Smooth muscle cell (in vitro differentiated cells): ENCODE results near the gene LRRC59. TPM values are rescaled to one million over a fixed set of nuclear protein-coding genes. Genes with fewer than 3 reads are reported as not detected.

Source experiments
- DNase-seq: peaks from one replicate; lab custom pipeline; 2025; ENCODE audit not compliant: unreplicated experiment; lab: John Stamatoyannopoulos, UW
- H2AFZ ChIP-seq: fragments of 200-600 bp; sonication (generic); 2 replicates; pipeline ENCODE4 v1.6.0; 2016; ENCODE audit warnings: antibody characterized with exemption, low read depth, mild to moderate bottlenecking
- H3F3A ChIP-seq: fragments of 200-600 bp; sonication (generic); 2 replicates; pipeline ENCODE4 v1.6.0; 2017; ENCODE audit warnings: antibody characterized with exemption, low read depth
- H3K27ac ChIP-seq: fragments of 200-600 bp; sonication (generic); 2 replicates; pipeline ENCODE4 v1.5.1; 2016; ENCODE audit warnings: low read depth, mild to moderate bottlenecking
- H3K27me3 ChIP-seq: fragments of 200-600 bp; sonication (generic); 2 replicates; pipeline ENCODE4 v1.6.1; 2016; ENCODE audit warnings: low read depth, mild to moderate bottlenecking
- H3K36me3 ChIP-seq: fragments of 200-600 bp; sonication (generic); 2 replicates; pipeline ENCODE4 v1.5.1; 2016; ENCODE audit warnings: low read depth
- H3K4me1 ChIP-seq: fragments of 200-600 bp; sonication (generic); 2 replicates; pipeline ENCODE4 v1.5.1; 2016; ENCODE audit warnings: low read depth
- H3K4me2 ChIP-seq: fragments of 200-600 bp; sonication (generic); 2 replicates; pipeline ENCODE4 v1.6.0; 2016; ENCODE audit warnings: mild to moderate bottlenecking
- H3K4me3 ChIP-seq: fragments of 200-600 bp; sonication (generic); 2 replicates; pipeline ENCODE4 v1.5.1; 2016; ENCODE audit warnings: mild to moderate bottlenecking
- H3K79me2 ChIP-seq: fragments of 200-600 bp; sonication (generic); 2 replicates; pipeline ENCODE4 v1.6.0; 2016; ENCODE audit warnings: low read depth, mild to moderate bottlenecking
- H3K9ac ChIP-seq: fragments of 200-600 bp; sonication (generic); 2 replicates; pipeline ENCODE4 v1.6.0; 2016; ENCODE audit warnings: low read depth
- H3K9me3 ChIP-seq: fragments of 200-600 bp; sonication (generic); replicated peaks from 2 replicates; pipeline ENCODE4 v1.5.1; 2016; ENCODE audit warnings: low read depth
- H4K20me1 ChIP-seq: fragments of 200-600 bp; sonication (generic); 2 replicates; pipeline ENCODE4 v1.6.0; 2016; ENCODE audit warnings: low read depth
- WGBS: methylation state at CpG from one replicate; pipeline ENCODE4 v1.1.7; 2016; ENCODE audit warnings: low lambda C conversion rate; 5-methylcytosine and 5-hydroxymethylcytosine counted together
- polyA plus RNA-seq: library from polyadenylated mRNA; unstranded; fragments of >200 nt; fragmentation: Nextera tagmentation; extraction: Ambion mirVana; gene quantifications from 2 replicates; pipeline ENCODE4 v1.2.1, GENCODE V29; 2016
- total RNA-seq: library from RNA; depleted of rRNA; stranded (reverse); fragments of >200 nt; gene quantifications from 2 replicates; pipeline ENCODE4 v1.2.3, GENCODE V29; 2014
- TF ChIP-seq, protein P1 (sequence below): fragments of 200-600 bp; sonication (generic); IDR thresholded peaks from 2 replicates; pipeline ENCODE4 v1.5.1; 2017; ENCODE audit warnings: borderline replicate concordance, mild to moderate bottlenecking, antibody characterized with exemption; ENCODE audit not compliant: insufficient read depth, poor library complexity, severe bottlenecking

The LRRC59 gene
- total and polyA plus RNA-seq, 2 experiments from 2014 or later, result 160 to 161 TPM

DNA sequence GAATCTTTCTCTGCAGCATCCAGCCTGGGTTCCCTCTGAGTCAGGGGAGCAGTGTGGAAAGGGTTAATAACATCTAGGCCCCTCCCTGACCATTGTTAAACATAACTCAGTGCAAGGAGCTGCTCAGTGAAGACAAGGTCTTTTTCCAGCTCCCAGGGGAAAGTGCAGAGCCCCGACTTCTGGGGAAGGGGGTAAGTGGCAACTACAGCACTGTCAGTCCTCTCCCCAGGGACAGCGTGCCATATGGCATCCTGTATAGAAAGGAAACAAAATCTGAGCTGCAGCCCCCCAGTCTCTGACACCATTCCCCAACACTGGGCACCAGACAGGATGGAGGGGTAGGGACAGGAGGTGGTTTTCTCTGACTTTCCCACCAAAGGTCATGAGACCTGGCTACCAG is 32.2 kb downstream of the LRRC59 start:
- Histone ChIP-seq H3K27ac (no peak overlapping the region), H3K4me1 (peaks cover 13% of the 10 kb centered on the region), H3K4me3 (no peak overlapping the region), H3K27me3 (no peaks in the 10 kb centered on the region), H3K79me2 (no peaks in the 10 kb centered on the region), H3K9me3 (no peaks in the 10 kb centered on the region), H3K36me3 (peaks cover 5% of the 10 kb centered on the region), H4K20me1 (no peaks in the 10 kb centered on the region), H3F3A (peaks cover 9% of the 10 kb centered on the region), H3K9ac (no peak overlapping the region), H3K4me2 (no peak overlapping the region), H2AFZ (no peak overlapping the region)
- 81% methylated on average over 2 of the region's 2 CpGs for WGBS
- no peak for DNase-seq
- TF ChIP-seq, protein P1, sequence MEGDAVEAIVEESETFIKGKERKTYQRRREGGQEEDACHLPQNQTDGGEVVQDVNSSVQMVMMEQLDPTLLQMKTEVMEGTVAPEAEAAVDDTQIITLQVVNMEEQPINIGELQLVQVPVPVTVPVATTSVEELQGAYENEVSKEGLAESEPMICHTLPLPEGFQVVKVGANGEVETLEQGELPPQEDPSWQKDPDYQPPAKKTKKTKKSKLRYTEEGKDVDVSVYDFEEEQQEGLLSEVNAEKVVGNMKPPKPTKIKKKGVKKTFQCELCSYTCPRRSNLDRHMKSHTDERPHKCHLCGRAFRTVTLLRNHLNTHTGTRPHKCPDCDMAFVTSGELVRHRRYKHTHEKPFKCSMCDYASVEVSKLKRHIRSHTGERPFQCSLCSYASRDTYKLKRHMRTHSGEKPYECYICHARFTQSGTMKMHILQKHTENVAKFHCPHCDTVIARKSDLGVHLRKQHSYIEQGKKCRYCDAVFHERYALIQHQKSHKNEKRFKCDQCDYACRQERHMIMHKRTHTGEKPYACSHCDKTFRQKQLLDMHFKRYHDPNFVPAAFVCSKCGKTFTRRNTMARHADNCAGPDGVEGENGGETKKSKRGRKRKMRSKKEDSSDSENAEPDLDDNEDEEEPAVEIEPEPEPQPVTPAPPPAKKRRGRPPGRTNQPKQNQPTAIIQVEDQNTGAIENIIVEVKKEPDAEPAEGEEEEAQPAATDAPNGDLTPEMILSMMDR, result no peak

DNA sequence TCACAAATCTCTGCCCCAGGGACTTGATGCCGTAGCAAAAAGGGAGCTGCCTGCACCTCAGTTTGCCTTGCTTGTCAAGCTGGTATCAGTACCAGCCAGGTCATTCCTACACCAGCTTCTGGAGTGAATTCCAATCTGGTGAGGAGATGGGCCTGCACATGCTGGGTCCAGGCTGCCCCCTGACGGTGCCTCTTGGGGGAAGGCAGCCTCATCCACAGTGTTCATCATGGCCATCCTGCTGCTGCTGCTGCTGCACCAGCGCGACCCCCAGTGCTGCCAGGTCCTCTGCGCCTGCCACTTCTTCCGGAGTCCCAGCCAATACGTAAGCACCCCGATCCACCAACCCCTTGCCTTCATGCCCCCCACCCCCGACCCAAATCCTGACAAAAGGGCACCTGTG is 32.6 kb downstream of the LRRC59 start:
- no peak overlapping the region for H3K27ac ChIP-seq
- no peaks in the 10 kb centered on the region for H4K20me1 ChIP-seq
- no peak for DNase-seq
- TF ChIP-seq, protein P1, result no peak
- peaks cover 13% of the 10 kb centered on the region for H3K4me1 ChIP-seq
- H3K36me3 ChIP-seq, result peaks cover 2% of the 10 kb centered on the region
- H3K9ac ChIP-seq, result no peak overlapping the region
- H3F3A ChIP-seq, result peaks cover 9% of the 10 kb centered on the region
- no peaks in the 10 kb centered on the region for H3K27me3 ChIP-seq
- H3K79me2 ChIP-seq, result no peaks in the 10 kb centered on the region
- H3K4me3 ChIP-seq, result no peak overlapping the region
- no peaks in the 10 kb centered on the region for H3K9me3 ChIP-seq
- no peak overlapping the region for H3K4me2 ChIP-seq
- H2AFZ ChIP-seq, result no peak overlapping the region
- WGBS, result 57% methylated on average over 9 of the region's 9 CpGs

DNA sequence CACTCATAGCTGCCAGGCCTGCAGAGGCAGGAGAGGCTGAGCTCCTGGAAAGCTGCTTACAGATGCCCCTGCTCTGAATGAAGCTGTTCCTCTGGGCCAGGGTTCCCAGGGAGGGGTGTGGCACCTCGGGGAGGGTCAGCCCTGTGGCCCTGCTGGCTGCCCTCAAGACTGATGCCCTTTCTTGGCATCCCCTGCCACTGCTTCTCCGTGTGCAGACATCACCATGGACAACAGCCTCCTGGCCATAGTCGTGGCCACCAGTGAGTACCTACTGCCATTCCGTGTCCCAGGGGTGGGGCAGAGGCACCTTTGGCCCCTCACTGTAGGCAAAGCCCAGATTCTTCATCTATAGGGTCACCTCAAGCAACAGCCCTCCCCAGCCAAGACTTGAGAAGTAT is 33.3 kb downstream of the LRRC59 start:
- H3K79me2 ChIP-seq, result no peaks in the 10 kb centered on the region
- no peak overlapping the region for H3K9ac ChIP-seq
- no peak overlapping the region for H3K4me2 ChIP-seq
- no peaks in the 10 kb centered on the region for H4K20me1 ChIP-seq
- WGBS, result 80% methylated on average over 4 of the region's 4 CpGs
- H3K4me3 ChIP-seq, result no peak overlapping the region
- no peak overlapping the region for H2AFZ ChIP-seq
- no peak overlapping the region for H3K27ac ChIP-seq
- H3K36me3 ChIP-seq, result no peaks in the 10 kb centered on the region
- DNase-seq, result no peak
- peaks cover 13% of the 10 kb centered on the region for H3K4me1 ChIP-seq
- H3K27me3 ChIP-seq, result no peaks in the 10 kb centered on the region
- TF ChIP-seq, protein P1, result no peak
- H3F3A ChIP-seq, result peaks cover 9% of the 10 kb centered on the region
- no peaks in the 10 kb centered on the region for H3K9me3 ChIP-seq
